IPS-18c (cell line): ENCODE results near the gene TSPY4.
"Not testable (repeated sequence)": the region's sequence is repeated elsewhere in the genome, so short reads cannot be mapped to it uniquely, and the experiment has no call there.

Source experiments
- H3K4me3 ChIP-seq: 2 replicates; pipeline ENCODE4 v1.7.0; 2013; ENCODE audit warnings: low read depth, mild to moderate bottlenecking, low read length, moderate library complexity; ENCODE audit not compliant: insufficient read depth
- H3K9me3 ChIP-seq: one replicate; pipeline ENCODE4 v1.6.1; 2013; ENCODE audit warnings: mild to moderate bottlenecking, low read length, moderate library complexity; ENCODE audit not compliant: control insufficient read depth, insufficient read depth

TSPY4 gene, protein sequence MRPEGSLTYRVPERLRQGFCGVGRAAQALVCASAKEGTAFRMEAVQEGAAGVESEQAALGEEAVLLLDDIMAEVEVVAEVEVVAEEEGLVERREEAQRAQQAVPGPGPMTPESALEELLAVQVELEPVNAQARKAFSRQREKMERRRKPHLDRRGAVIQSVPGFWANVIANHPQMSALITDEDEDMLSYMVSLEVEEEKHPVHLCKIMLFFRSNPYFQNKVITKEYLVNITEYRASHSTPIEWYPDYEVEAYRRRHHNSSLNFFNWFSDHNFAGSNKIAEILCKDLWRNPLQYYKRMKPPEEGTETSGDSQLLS

GRCh38 chrY:9337164-9337563 lies at the start of gene TSPY4:
Gene TSPY4 (plus strand): TSS chrY:9337464. CDS start chrY:9337510, 46 bp downstream.
- not testable (repeated sequence) for H3K9me3 ChIP-seq, H3K4me3 ChIP-seq

DNA sequence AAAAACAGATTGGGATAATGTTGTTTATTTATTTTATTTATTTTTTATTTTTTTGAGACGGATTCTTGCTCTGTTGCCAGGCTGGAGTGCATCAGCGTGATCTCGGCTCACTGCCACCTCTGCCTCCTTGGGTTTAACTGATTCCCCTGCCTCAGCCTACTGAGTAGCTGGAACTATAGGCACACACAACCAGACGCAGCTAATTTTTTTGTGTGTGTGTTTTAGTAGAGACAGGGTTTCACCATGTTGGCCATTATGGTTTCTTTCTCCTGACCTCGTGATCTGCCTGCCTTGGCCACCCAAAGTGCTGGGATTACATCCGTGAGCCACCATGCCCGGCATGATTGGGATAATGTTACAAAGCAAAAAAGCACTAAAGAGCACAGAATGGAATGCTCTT lies 16.3 kb upstream of the TSPY4 start:
- no peak overlapping the region for H3K4me3 ChIP-seq

DNA sequence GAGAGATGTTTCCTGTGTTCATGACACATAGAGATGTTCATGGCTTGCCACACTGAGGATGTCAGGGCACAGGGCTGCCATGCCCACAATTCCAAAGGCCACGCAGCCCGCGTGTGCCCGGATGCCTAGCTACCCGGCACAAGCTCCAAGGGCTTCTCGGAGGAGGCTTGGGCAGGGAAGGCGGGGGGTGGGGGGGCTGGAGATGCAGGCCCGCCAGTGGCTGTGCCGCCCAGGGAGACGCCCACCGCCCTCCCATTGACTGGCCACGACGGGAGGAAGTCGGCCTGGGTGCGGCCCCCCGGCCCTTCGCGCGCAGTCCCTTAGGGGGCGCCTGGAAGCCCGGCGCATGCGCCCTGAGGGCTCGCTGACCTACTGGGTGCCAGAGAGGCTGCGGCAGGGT lies 20.2 kb downstream of the TSPY4 start, which contains the start of gene TSPY8:
TSS of gene TSPY8 (plus strand) at position 301 of the 400 bp plus-strand sequence. CDS start at position 347, 46 bp downstream.
- H3K4me3 ChIP-seq: not testable (repeated sequence)

More for the DNA sequence above, 16.3 kb upstream of the TSPY4 start:
- no peaks in the 10 kb centered on the region for H3K9me3 ChIP-seq

More for the DNA sequence above, 20.2 kb downstream of the TSPY4 start, which contains the start of gene TSPY8:
- H3K9me3 ChIP-seq: not testable (repeated sequence)
